SK-N-SH treated with all-trans-retinoic acid at 6 μM for 48 hours (cell line): ENCODE data around the gene STMN3.

ENCODE experiments used
- ARNTL ChIP-seq: fragments of 450-650 bp; formaldehyde crosslinking; IDR thresholded peaks from 2 replicates; pipeline ENCODE4 v1.5.0; 2020; ENCODE audit warnings: low read depth, mild to moderate bottlenecking, moderate library complexity, borderline replicate concordance
- CREB5 ChIP-seq: fragments of 250-450 bp; sonication (Bioruptor Pico); IDR thresholded peaks from 2 replicates; pipeline ENCODE4 v1.5.1; 2020; ENCODE audit warnings: low read depth, mild to moderate bottlenecking, moderate library complexity
- CSRNP3 ChIP-seq: fragments of 250-450 bp; sonication (Bioruptor Pico); IDR thresholded peaks from 2 replicates; pipeline ENCODE4 v1.5.1; 2021; ENCODE audit warnings: mild to moderate bottlenecking, moderate library complexity
- GLIS3 ChIP-seq: fragments of 250-450 bp; sonication (Bioruptor Pico); IDR thresholded peaks from 2 replicates; pipeline ENCODE4 v1.5.0; 2020; ENCODE audit warnings: mild to moderate bottlenecking, moderate library complexity
- ISL1 ChIP-seq: fragments of 250-450 bp; sonication (Bioruptor Pico); IDR thresholded peaks from 2 replicates; pipeline ENCODE4 v2.1.2; 2022; ENCODE audit warnings: mild to moderate bottlenecking, moderate library complexity
- OSR1 ChIP-seq: fragments of 250-450 bp; sonication (Bioruptor Pico); IDR thresholded peaks from 2 replicates; pipeline ENCODE4 v1.8.0; 2022; ENCODE audit warnings: moderate library complexity, mild to moderate bottlenecking, inconsistent platforms
- POU6F1 ChIP-seq: fragments of 250-450 bp; sonication (Bioruptor Pico); IDR thresholded peaks from 2 replicates; pipeline ENCODE4 v1.8.0; 2021; ENCODE audit warnings: low read depth, mild to moderate bottlenecking, moderate library complexity, borderline replicate concordance
- PPARA ChIP-seq: fragments of 250-450 bp; sonication (Bioruptor Pico); IDR thresholded peaks from 2 replicates; pipeline ENCODE4 v1.5.0; 2020; ENCODE audit warnings: mild to moderate bottlenecking, borderline replicate concordance
- TCF4 ChIP-seq: fragments of 250-450 bp; sonication (Bioruptor Pico); IDR thresholded peaks from 2 replicates; pipeline ENCODE4 v1.8.0; 2021; ENCODE audit warnings: mild to moderate bottlenecking, moderate library complexity, borderline replicate concordance
- ZFP30 ChIP-seq: fragments of 450-650 bp; formaldehyde crosslinking; IDR thresholded peaks from 2 replicates; pipeline ENCODE4 v1.5.0; 2022; ENCODE audit warnings: mild to moderate bottlenecking, moderate library complexity
- ZNF565 ChIP-seq: fragments of 450-650 bp; formaldehyde crosslinking; conservative IDR thresholded peaks from 2 replicates; pipeline ENCODE4 v1.5.0; 2020; ENCODE audit warnings: low read depth, mild to moderate bottlenecking, moderate library complexity
- ZNF8 ChIP-seq: fragments of 450-650 bp; formaldehyde crosslinking; IDR thresholded peaks from 2 replicates; pipeline ENCODE4 v1.5.0; 2020; ENCODE audit warnings: mild to moderate bottlenecking, moderate library complexity

DNA sequence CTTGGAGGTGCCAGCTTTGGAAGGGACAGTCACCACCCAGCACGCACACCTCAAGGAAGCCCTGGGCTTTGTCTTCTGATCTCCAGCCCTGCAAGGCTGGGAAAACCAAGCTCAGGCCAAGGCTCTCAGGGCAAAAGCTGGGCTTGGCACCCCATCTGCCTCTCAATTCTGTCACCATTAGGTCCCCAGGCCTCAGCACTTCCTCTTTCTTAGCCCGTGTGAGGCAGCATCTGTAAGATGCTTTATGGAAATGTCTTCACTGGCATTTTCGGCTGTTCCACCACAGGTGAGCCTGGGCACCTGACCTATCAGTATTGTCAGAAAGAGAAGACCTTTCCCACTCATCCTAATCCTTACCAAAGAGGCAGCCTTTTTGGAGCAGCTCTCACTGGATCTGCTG lies 50.9 kb downstream of the STMN3 start:
- TF ChIP-seq PPARA (no peak), ZFP30 (CRISPR knock-in tag) (no peak), TCF4 (CRISPR knock-in tag) (no peak), ZNF8 (CRISPR knock-in tag) (no peak), POU6F1 (no peak), OSR1 (CRISPR knock-in tag) (no peak), CREB5 (CRISPR knock-in tag) (no peak), ISL1 (no peak), ZNF565 (CRISPR knock-in tag) (no peak), ARNTL (CRISPR knock-in tag) (no peak), CSRNP3 (CRISPR knock-in tag) (no peak), GLIS3 (no peak)
